Gastroesophageal sphincter (tissue), 4 donors: Measurements from ENCODE around the gene DGKI. TPM values are rescaled to one million over a fixed set of nuclear protein-coding genes. Genes with fewer than 3 reads are reported as not detected.

Source experiments
- ATAC-seq: fragments of 150-250 bp; one replicate; pipeline ENCODE4 v1.9.1; 2016; ENCODE audit warnings: mild to moderate bottlenecking, moderate library complexity
- H3K27ac ChIP-seq, 4 donors: fragments of 200-600 bp; sonication (generic) in 3 of 4; 1 replicate in 3 of 4; 2 replicates in 1 of 4; pipeline ENCODE4 v1.5.1; 2016 to 2019
- H3K27me3 ChIP-seq: fragments of 200-600 bp; sonication (generic); one replicate; pipeline ENCODE4 v1.5.1; 2019
- H3K36me3 ChIP-seq, 2 donors: fragments of 200-600 bp; sonication (generic); one replicate each; pipeline ENCODE4 v1.5.1; 2019; ENCODE audit warnings: control low read depth in 1 of 2
- H3K4me1 ChIP-seq, 3 donors: fragments of 200-600 bp; sonication (generic); 1 replicate in 2 of 3; 2 replicates in 1 of 3; pipeline ENCODE4 v1.5.1; 2016 to 2019; ENCODE audit warnings: control low read depth in 2 of 3
- H3K4me3 ChIP-seq, 2 donors: fragments of 200-600 bp; sonication (generic); one replicate each; pipeline ENCODE4 v1.5.1; 2019; ENCODE audit warnings: mild to moderate bottlenecking in 1 of 2, moderate library complexity in 1 of 2
- H3K9me3 ChIP-seq, 3 donors: fragments of 200-600 bp; sonication (generic); one replicate each; pipeline ENCODE4 v1.5.1; 2017 to 2019; ENCODE audit warnings: control low read depth in 2 of 3
- CTCF ChIP-seq, 4 experiments: fragments of 200-600 bp in 2 of 4; fragments of 450-650 bp in 2 of 4; sonication (generic) in 1 of 4; IDR thresholded peaks; one replicate each; pipeline ENCODE4 v1.5.1; 2017 to 2019; ENCODE audit warnings: antibody characterized with exemption in 4 of 4, mild to moderate bottlenecking in 2 of 4, moderate library complexity in 2 of 4
- EP300 ChIP-seq: sonication (generic); formaldehyde crosslinking; IDR thresholded peaks from one replicate; pipeline ENCODE4 v1.6.1; 2017; ENCODE audit warnings: antibody characterized with exemption, mild to moderate bottlenecking
- POLR2A ChIP-seq, 2 donors: fragments of 450-650 bp; IDR thresholded peaks; one replicate each; pipeline ENCODE4 v1.6.1; 2017; ENCODE audit warnings: antibody characterized with exemption in 2 of 2, mild to moderate bottlenecking in 2 of 2, moderate library complexity in 1 of 2
- POLR2AphosphoS5 ChIP-seq: sonication (generic); formaldehyde crosslinking; IDR thresholded peaks from one replicate; pipeline ENCODE4 v1.6.1; 2017; ENCODE audit warnings: antibody characterized with exemption
- WGBS, 2 donors: methylation state at CpG; one replicate each; pipeline ENCODE4 v1.1.5; 2018; ENCODE audit warnings: low coverage in 1 of 2; 5-methylcytosine and 5-hydroxymethylcytosine counted together
- total RNA-seq, 4 donors: library from RNA; depleted of rRNA; stranded (reverse); fragments of >200 nt; gene quantifications; one replicate each; pipeline ENCODE4 v1.1.0, GENCODE V29; 2016

DGKI gene
- total RNA-seq, 4 donors from 2014 or later, result 0.27 to 4.8 (median 3.2) TPM

DNA sequence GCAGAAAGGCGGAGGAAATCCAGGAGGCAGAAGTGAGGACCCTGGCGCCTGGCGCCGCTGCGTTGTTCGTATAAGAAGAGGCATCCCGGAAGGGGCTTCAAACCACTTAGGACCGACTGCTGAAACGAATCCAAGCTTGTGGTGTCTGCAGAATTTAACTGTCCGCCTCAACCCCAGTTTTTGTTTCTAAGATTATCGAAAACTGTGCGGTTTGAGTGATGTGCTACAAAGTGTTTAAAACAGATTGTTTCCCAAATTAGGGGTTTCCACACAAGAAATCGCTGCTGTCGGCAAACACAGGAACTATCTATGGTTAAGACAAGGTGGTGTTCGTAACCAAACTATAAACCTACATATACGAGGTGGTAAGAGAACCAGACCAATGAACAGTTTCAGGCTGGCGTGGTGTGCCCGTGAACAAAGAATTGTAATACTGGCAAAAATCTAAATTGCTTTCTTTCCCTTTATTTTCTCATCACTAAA, 835 bp upstream of the DGKI start:
- H3K27ac ChIP-seq, result no peak overlapping the region
- peaks cover 0 to 6% of the 10 kb centered on the region in 2 donors for H3K36me3 ChIP-seq
- no peak for ATAC-seq
- peak overlapping the region in 1 of 2 donors; percentile 47 for H3K4me3 ChIP-seq
- H3K27me3 ChIP-seq, result peaks cover 46% of the 10 kb centered on the region
- WGBS, 2 donors, result 27 to 44% methylated on average over 11 to 17 of the region's 18 CpGs
- no peaks in the 10 kb centered on the region for H3K9me3 ChIP-seq
- TF ChIP-seq CTCF (IDR thresholded peaks at IDR 0.05) (no peak), EP300 (no peak), POLR2A (IDR thresholded peaks at IDR 0.05) (no peak), POLR2AphosphoS5 (no peak)
- peaks cover 0 to 17% (median 7%) of the 10 kb centered on the region in 3 donors for H3K4me1 ChIP-seq

- ATAC-seq, result no peak
- no peak overlapping the region for H3K27ac ChIP-seq
- peak overlapping the region in 1 of 2 donors; percentile 47 for H3K4me3 ChIP-seq
- TF ChIP-seq POLR2AphosphoS5 (no peak), CTCF (IDR thresholded peaks at IDR 0.05) (no peak), EP300 (no peak), POLR2A (IDR thresholded peaks at IDR 0.05) (no peak)
- H3K36me3 ChIP-seq, result peaks cover 0 to 2% of the 10 kb centered on the region in 2 donors
- H3K27me3 ChIP-seq, result peaks cover 49% of the 10 kb centered on the region
- no peaks in the 10 kb centered on the region for H3K9me3 ChIP-seq
- H3K4me1 ChIP-seq, result peaks cover 0 to 17% (median 7%) of the 10 kb centered on the region in 3 donors
- WGBS, 2 donors, result no CpG with 5 or more reads among the region's 47 CpGs
Observed at GRCh38 chr7:137846549-137846826, 286 bp downstream of the DGKI start.

GRCh38 chr7:137844677-137845425, 1.9 kb downstream of the DGKI start:
- Histone ChIP-seq H3K4me3 (no peak overlapping the region), H3K27ac (no peak overlapping the region), H3K27me3 (peaks cover 49% of the 10 kb centered on the region), H3K36me3 (no peaks in the 10 kb centered on the region), H3K4me1 (peaks cover 0 to 17% (median 7%) of the 10 kb centered on the region in 3 donors), H3K9me3 (no peaks in the 10 kb centered on the region)
- no peak for ATAC-seq
- 87 to 100% methylated on average over 3 to 8 of the region's 8 CpGs for WGBS, 2 donors
- TF ChIP-seq EP300 (no peak), CTCF (IDR thresholded peaks at IDR 0.05) (no peak), POLR2AphosphoS5 (no peak), POLR2A (IDR thresholded peaks at IDR 0.05) (no peak)

DNA sequence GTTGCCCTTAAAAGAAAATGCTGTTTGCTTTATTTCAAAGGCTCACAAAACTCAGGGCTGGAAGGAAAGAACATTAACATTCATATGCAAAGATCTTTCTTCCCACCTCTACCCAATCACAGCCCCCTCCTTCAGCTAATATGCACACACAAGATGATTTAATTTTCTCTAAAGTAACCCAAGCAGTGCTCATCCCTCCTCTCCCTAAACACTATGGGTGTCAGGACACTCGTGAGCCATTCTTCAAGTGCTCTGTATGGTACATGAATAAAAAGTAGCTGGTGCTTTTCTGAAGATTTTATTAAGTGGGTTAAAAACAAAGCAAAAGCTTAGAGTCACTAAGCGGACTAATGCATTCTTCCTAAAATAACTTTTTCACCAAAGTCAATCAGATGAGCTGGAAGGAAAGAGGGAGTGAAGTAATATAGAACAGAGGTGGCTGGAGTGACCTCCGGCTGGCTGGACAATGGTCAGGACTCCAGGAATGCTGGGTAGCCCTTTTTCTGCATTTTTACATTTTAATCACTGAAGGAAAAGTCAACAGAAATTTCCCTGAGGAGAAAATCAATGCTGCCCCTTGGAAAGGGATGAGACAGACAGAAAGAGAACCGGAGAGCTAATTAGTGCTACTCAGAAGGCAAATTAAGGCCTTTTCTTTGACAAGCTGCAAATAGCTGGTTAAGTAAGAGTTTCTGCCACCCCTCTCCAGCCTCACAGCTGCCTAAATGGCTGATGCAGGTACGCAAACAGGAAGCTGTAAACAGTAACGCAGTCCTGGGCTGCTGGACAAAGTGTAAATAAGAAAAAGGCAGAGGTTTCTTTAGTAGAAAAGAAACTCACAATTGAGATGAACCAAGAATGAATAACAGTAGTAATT, 6.6 kb downstream of the DGKI start:
- H3K27ac ChIP-seq, result no peak overlapping the region
- H3K36me3 ChIP-seq, result no peaks in the 10 kb centered on the region
- 60 to 87% methylated on average over 6 of the region's 6 CpGs for WGBS, 2 donors
- no peaks in the 10 kb centered on the region for H3K9me3 ChIP-seq
- H3K4me1 ChIP-seq, result peaks cover 0 to 4% (median 0%) of the 10 kb centered on the region in 3 donors
- ATAC-seq, result no peak
- TF ChIP-seq POLR2A (IDR thresholded peaks at IDR 0.05), result no peak
- TF ChIP-seq EP300, result no peak
- TF ChIP-seq CTCF (IDR thresholded peaks at IDR 0.05), result no peak
- no peak overlapping the region for H3K4me3 ChIP-seq
- peaks cover 28% of the 10 kb centered on the region for H3K27me3 ChIP-seq
